B cell (primary cell): ENCODE results near the gene AIFM2.

Source experiments
- EZH2 ChIP-seq: IDR thresholded peaks from 2 replicates; pipeline ENCODE4 v1.6.1; 2012; ENCODE audit warnings: borderline replicate concordance, low read depth, mild to moderate bottlenecking, moderate library complexity, low read length; ENCODE audit not compliant: insufficient read depth, poor library complexity, severe bottlenecking
- TF ChIP-seq, protein P1 (sequence below): fragments of 200-600 bp; IDR thresholded peaks from one replicate; pipeline ENCODE4 v1.8.0; 2022; ENCODE audit warnings: antibody characterized with exemption, mild to moderate bottlenecking

- TF ChIP-seq, protein P1, sequence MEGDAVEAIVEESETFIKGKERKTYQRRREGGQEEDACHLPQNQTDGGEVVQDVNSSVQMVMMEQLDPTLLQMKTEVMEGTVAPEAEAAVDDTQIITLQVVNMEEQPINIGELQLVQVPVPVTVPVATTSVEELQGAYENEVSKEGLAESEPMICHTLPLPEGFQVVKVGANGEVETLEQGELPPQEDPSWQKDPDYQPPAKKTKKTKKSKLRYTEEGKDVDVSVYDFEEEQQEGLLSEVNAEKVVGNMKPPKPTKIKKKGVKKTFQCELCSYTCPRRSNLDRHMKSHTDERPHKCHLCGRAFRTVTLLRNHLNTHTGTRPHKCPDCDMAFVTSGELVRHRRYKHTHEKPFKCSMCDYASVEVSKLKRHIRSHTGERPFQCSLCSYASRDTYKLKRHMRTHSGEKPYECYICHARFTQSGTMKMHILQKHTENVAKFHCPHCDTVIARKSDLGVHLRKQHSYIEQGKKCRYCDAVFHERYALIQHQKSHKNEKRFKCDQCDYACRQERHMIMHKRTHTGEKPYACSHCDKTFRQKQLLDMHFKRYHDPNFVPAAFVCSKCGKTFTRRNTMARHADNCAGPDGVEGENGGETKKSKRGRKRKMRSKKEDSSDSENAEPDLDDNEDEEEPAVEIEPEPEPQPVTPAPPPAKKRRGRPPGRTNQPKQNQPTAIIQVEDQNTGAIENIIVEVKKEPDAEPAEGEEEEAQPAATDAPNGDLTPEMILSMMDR, result no peak
- TF ChIP-seq EZH2, result no peak
Observed at GRCh38 chr10:70135046-70135445, 2.4 kb upstream of the AIFM2 start.
